Ramos (cell line): ENCODE measurements around the gene ZNF558.

ENCODE experiments used
- in situ Hi-C: fragments of 300-500 bp; cut with MboI; formaldehyde crosslinking; loops from one replicate; pipeline ENCODE4 v1.14.3; 2022; ENCODE audit warnings: low sequenced_read_pairs; ENCODE audit not compliant: unreplicated experiment

ZNF558 gene

DNA sequence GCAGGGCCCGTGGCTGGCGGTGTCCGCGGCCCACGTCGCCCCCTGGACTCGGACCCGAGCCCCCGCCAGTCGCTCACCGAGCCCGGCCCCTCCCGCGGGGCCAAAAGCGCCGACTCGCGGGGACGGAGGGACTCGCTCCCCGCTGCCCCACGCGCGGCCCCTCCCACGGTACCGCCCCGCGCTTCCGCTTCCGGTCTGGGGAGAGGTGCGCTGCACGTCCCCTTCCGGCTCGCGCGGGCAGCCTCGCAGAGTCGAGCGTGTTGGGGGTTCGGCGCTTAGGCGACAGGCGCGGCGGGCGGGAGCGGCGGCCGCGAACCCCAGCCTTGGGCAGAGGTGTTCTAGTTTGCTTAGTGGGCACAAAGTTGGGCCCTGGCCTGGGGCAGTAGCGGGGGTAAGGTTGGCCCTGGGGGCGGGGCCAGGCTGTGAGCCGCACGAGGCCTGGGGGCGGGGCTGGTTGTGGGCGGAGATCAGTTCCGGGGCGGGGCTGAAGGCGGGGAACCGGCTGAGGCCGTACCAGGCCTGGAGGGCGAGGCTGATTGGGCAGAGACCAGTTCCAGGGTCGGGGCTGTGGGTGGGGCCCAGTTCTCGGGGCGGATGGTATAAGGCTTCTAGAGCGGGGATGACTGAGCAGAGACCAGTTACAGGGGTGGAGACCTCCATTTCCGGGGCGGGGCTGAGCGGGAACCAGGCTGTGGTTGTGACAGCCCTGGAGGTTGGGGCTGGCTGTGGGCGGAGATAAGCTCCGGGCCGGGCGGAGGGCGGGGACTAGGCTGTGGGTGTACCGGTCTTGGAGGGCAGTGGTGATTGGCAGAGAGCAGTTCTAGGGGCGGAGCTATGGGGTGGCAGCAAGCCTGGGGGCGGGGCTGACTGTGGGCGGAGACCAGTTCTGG lies at the start of gene ZNF558, which contains the start of gene MBD3L1:
Gene ZNF558 (minus strand): TSS at position 173 of the 890 bp plus-strand sequence. CDS start 9,645 bp downstream, outside the sequence.
Gene MBD3L1 (plus strand): TSS at position 246 of the 890 bp plus-strand sequence. CDS start 10,302 bp downstream, outside the sequence.
- in situ Hi-C loops = no loop called here

DNA sequence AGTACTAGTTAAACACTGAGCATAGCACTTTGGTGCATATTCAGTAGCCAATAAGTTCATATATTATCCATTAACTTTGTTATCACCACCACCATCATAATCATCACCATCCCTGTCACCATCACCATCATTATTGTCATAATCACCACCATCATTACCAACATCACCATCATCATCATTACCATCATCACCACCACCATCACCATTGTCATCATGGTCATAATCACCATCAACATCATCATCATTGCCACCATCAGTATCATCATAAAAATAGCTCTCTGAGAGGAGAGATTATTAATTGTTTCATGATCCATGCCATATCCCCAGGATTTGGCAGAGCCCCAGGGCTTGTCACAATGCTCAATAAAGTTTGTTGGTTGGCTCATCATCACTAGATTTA lies 49.4 kb upstream of the ZNF558 start:
- in situ Hi-C loops = no loop called here

DNA sequence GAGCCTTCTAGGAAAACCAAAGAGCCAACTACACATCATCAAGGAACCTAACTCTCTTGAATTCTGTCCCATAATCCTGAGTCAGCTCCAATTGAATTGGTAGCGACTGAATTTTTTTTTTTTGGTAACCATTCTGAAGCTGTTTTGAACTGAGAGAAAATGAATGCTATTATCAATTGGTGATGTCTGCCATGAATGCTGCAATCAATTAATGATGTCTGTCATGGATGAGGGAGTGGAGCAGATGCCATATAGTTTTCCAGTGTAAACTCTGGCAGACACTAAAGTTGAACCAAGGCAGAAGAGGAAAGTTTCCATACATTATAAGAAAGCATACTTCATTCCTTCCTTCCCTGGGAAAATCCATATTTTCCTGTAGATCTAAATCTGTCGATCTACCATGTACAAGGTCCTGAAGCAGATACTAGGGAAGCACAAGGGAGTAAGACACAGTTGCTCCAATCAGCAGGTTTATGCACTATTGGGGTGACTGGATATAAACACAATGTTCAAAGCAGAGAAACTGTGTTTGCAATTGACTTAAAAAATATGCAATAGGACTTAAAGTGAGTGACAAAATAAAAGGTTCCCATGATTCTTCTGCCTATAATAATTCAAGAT lies 48.9 kb upstream of the ZNF558 start:
- in situ Hi-C loops = no loop called here

DNA sequence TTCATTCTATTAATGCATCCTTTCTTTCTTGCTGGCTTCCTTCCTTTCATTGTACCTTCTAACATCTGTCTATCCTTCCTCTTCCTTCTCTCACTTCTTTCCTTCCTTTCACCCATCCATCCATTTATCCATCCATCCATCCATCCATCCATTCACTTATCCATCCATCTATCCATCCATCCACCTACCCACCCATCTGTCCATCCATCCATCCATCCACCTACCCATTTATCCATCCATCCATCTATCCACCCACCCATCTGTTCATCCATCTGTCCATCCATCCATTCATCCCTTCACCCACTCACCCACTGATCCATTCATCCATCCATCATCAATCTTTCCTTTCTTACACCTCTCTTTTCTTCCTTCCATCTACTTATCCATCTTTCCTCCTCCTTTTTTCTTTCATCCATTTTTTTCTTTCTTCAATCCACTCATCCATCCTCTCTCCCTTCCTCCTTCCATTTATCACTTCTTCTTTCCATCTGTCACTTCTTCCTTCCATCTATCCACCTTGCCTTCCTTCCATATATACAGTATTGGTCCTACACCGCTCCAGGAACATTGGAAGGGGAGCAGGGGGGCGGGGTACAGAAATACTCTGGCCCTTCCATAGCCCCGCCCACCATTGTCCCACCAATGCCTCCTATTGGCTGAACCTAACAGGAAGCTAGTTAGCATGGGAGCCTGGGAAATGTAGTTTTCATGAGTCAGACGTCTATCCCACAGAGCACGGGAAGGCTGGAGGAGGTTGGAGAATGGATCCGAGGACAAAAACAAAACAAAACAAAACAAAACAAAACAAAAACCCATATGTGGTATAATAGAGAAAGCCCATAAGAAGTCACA lies 46.0 kb upstream of the ZNF558 start:
- in situ Hi-C loops = no loop called here

DNA sequence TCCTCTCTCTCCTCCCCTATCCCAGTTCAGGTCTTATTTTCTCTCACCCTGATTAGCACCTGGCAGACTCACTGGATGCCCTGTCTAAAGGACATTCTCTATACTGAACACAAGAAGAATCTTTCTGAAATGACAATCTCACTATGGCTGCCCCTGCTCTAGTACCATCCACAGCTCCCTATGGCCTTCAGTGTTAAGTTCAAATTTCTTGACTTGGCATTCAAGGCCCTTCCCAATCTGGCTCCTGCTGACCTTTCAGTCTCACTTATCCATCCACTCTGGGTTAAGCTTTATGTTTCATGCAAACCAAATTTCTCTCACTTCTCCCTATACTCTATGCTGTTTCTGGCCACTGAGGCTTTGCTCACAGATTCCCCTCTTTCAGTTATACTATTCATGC lies 34.2 kb upstream of the ZNF558 start:
- in situ Hi-C loops = no loop called here

DNA sequence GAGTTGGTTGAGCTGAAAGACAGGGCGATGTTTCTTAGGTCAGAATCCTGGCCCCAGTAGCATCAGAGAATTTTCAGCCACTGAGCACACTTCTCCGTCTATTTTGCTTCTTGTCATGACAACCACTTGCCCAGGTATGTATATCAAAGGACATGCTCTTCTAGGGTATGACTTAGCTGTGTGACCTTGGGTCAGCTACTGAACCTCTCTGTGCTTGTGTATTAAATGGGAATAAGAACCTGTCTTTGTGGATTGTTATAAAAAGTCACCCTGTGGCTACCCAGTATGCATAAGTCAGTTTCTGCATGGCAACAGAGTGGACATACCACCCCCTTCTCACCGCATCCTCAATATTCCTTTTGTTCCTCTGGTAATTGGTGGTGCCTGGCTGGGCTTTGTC lies 26.2 kb upstream of the ZNF558 start:
- in situ Hi-C loops = no loop called here

DNA sequence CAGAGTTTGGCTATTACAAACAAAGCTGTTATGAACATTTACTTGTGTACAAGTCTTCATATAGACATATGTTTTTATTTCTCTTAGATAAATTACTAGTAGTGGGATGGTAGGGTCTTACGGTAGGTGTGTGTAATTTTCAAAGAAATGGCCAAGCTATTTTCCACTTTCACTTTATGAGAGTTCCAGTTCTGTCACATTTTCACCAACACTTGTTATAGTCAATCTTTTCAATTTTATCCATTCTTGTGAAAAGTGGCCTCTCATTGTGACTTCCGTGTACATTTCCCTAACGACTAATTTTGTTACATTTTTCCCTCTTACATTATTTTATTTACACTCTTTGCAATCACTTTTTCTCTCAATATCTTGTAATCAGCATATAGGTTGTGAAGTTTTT lies 18.4 kb upstream of the ZNF558 start:
- in situ Hi-C loops = no loop called here

DNA sequence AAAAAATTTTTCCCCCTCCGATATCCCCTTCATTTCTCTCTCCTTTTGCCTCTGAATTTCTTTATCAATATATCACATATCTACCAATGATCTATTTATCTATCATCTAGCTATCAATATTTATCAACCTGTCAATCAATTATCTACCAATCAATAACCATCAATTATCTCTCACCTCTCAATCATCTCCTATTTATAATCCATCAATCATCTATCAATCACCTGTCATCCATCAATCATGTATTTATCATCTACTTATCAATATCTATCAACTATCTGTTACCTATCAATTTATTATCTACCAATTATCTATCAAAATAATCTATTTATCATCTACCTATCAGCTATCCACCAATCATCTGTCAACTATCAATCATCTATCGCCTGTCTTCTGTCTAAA lies 17.1 kb upstream of the ZNF558 start:
- in situ Hi-C loops = no loop called here

DNA sequence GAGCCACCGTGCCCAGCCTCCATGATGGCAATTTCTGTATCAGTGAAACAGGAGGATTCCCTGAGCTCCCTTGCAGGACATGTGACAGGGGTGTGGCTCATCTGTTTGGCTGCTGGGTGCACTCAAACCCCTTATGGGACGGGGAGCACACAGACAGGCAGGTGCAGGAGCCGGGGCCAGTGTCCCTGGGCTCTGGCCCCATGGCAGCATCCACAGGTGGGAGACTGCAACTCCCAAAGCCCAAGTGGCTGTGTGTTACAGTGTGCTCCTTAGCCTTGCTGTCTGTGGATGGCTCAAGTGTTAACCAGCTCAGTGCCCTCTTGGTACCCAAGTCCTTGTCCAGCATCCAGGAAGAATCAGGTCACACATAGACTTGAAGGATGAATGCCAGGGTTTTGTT lies 14.7 kb upstream of the ZNF558 start:
- in situ Hi-C loops = no loop called here

DNA sequence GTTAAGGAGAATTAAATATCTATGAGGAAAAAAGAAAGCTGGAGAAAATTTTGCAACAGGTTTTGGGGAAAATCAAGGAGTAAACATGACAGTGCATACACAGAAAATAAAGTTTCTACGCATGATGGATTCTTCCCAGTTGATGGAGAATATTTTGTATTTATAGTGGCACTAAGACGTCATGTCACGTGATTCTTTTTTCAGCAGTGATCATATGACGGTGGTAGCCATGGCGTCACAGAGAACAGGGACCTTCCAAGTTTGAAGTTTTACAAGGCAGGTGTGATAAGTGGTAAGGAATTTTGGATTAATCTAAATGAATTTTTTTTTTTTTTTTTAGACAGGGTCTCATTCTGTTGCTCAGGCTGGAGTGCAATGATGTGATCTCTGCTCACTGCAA lies 8.6 kb upstream of the ZNF558 start:
- in situ Hi-C loops = no loop called here

DNA sequence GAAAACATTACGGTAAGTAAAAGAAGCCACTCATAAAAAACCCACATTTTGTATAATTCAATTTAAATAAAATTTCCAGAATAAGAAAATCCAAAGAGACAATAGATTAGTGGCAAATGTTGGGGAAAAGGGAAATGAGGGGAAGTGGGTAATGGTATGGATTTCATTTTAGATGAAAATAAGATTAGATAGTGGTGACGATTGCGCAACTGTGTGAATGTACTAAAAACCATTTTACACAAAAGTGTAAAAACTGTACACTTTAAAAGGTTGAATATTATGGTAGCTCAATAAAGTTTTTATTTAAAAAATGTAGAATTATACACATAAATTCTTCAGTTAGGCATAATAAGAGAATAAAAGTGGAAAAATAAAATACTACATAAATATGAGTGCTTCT lies 3.8 kb upstream of the ZNF558 start:
- in situ Hi-C loops = no loop called here

DNA sequence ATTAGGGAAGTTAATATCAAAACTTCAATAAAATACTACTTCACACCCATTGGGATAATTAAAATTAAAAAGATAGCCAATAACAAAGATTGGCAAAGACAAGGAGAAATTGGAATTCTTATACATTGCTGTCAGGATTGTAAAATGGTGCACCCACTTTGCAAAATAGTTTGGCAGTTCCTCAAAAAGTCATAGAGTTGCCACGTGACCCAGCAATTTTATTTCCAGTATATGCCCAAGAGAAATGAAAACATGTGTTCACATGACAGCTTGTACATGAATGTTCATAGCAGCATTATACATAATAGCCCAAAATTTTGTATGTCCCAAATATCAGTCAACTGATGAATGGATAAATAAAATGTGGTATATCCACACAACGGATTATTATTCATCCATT lies 3.3 kb upstream of the ZNF558 start:
- in situ Hi-C loops = no loop called here

DNA sequence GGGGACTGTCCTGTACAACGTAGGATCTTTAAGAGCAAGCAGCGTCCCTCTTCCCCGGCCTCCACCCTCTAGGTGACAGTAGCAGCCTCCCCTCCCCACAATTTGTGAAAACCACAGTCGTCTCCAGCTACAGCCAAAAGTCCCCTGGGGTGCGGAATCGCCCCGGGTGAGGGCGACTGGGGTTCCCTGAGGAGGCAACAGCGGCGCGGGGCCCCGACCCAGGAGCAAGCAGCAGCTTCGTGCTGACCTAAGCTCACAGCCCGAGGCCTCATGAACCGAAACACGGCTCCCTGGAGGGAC lies 322 bp downstream of the ZNF558 start:
- in situ Hi-C loops = no loop called here

DNA sequence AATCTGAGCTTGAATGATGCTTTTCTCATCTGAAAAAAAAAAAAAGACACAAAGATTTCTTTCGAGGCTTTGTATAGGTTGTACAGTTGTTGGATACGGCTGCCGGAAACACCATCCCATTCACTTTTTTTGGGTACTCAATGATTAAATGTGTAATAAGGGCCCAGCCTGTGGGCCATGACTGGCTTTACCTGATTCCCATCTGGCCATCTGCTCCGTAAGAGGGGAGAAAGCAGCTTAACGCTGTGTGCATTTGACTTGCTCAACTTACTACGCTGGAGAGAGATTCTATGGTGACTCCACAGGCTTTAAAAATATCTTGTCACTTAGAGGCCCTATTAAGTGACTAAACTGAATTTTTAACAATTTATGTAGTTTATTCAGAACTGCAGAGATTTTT lies 731 bp downstream of the ZNF558 start:
- in situ Hi-C loops = no loop called here

DNA sequence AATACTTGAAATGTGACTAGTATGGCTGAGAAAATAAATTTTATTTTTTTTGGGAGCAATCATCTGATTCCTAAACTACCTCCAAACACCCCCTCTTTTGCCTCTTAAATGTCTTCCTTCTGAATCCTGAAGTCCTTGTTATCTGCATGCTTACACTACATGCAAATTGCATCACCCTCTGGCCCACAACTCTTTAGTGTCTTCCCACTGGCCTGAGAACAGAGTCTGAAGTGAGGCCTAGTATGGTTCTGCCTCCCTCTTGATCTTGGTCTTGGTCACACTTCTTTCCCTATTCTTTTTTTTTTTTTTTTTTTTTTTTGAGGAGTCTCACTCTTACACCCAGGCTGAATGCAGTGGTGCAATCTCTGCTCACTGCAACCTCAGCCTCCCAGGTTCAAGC lies 4.8 kb downstream of the ZNF558 start:
- in situ Hi-C loops = no loop called here

DNA sequence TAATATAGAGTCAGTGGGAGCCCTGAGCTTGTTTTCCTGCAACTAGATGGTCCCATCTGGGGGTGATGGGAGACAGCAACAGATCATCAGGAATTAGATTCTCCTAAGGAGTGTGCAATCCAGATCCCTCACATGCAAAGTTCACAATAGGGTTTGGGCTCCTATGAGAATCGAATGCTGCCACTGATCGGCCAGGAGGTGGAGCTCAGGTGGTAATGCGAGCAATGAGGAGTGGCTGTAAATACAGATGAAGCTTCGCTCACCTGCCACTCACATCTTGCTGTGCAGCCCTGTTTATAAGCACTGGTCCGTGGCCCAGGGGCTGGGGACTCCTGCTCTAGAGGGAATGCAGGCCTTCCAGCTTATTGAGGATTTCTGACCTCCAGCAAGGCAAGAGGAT lies 5.7 kb downstream of the ZNF558 start:
- in situ Hi-C loops = no loop called here

DNA sequence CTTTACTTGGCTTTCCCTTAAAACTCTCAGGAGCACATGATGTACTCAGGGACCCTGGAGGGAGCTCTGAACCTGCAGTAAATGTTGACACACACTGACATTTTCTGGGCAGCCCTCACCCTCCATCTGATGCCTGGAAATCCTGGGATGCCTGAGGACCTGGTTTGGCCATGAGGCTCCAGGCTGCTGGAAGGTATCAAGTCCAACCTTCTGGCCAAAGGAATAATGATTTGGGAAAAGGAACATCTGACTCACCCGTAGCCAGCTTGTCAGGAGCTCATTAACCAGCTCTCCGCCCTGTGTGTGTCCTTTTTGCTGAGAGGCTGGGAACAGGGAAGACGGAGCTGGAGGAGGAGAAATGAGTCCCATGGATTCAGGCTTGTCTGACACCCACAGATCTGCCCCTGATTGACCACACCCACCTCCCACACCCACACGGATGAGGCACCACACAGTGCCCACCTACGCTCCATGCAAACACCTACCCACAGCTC lies 10.3 kb downstream of the ZNF558 start:
- in situ Hi-C loops = no loop called here

DNA sequence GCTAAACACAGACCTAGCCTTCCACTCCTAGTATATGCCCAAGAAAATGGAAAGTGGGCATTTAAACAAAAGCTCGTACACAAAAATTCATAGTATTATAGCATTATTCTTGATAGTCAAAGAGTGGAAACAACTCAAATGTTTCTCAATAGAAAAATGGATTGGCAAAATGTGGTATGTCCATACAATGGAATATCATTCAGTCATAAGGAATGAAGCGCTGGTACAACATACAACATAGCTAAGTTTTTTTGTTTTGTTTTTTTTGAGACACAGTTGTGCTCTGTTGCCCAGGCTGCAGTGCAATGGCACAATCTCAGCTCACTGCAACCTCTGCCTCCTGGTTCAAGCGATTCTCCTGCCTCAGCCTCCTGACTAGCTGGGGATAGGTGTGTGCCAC lies 11.9 kb downstream of the ZNF558 start:
- in situ Hi-C loops = no loop called here

DNA sequence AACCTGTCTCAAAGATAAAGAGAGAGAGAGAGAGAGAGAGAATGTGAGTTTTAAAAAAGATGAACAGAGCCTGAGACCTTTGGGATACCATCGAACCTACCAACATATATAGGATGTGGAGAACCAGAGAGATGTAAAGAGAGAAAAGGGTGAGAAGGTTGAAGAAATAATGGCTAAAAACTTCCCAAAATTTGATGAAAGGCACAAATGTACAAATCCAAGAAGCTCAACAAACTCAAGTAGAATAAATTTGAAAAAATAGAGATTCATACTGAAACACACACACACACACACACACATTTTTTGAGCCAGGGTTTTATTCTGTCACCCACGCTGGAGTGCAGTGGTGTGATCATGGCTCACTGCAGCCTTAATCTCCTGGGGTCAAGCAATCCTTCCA lies 16.3 kb downstream of the ZNF558 start:
- in situ Hi-C loops = no loop called here

DNA sequence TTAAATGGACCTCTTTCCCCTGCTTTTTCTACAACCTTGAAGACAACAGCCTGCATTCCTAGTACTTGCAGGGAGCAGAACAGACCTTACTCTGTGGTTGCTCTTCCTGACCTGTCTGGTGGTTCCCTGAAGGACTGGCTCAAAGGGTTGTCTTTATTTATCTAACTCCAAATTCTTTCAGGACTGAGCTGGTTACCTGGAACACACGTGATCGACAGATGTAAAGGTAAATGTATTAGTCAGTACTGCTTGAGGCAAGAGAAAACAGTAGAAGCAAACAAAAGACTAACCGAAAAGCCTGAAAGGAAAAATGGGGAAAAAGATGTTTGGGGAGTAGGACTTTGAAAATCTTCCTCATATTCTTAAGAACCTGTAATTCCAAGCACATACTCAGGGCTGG lies 17.9 kb downstream of the ZNF558 start:
- in situ Hi-C loops = no loop called here
